ENCODE results near the gene ARHGEF16. TPM values are rescaled to one million over a fixed set of nuclear protein-coding genes. Genes with fewer than 3 reads are reported as not detected.

ARHGEF16 gene
- total RNA-seq, 1 donor from 2014 or later = 12.2 TPM

DNA sequence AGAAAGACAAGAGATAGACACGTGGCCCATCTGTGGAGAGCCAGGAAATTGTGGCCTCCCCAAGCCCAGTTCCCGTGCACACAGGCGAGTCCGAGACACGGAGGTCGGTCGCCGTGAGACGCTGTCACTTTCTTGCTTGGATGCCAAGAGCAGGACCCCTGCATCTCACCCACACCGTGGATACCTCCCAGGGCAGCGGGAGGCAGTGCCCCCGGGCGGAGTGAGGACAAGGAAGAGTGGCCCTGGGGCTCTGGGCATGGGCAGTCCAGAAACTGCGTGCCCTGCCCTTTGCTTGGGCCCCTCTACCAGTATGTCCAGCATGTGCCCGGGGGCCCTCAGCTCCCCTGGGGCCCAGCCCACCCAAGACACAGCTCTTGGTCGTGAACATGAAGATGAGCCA lies 24.7 kb upstream of the ARHGEF16 start:
- TF ChIP-seq, protein P1, sequence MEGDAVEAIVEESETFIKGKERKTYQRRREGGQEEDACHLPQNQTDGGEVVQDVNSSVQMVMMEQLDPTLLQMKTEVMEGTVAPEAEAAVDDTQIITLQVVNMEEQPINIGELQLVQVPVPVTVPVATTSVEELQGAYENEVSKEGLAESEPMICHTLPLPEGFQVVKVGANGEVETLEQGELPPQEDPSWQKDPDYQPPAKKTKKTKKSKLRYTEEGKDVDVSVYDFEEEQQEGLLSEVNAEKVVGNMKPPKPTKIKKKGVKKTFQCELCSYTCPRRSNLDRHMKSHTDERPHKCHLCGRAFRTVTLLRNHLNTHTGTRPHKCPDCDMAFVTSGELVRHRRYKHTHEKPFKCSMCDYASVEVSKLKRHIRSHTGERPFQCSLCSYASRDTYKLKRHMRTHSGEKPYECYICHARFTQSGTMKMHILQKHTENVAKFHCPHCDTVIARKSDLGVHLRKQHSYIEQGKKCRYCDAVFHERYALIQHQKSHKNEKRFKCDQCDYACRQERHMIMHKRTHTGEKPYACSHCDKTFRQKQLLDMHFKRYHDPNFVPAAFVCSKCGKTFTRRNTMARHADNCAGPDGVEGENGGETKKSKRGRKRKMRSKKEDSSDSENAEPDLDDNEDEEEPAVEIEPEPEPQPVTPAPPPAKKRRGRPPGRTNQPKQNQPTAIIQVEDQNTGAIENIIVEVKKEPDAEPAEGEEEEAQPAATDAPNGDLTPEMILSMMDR (IDR thresholded peaks at IDR 0.05) = no peak
- no peaks in the 10 kb centered on the region for H3K4me1 ChIP-seq
- no peaks in the 10 kb centered on the region for H3K36me3 ChIP-seq
- no peak overlapping the region for H3K4me3 ChIP-seq
- H3K9me3 ChIP-seq = no peaks in the 10 kb centered on the region
- no peak overlapping the region for H3K27ac ChIP-seq
- DNase-seq = no peak
- H3K27me3 ChIP-seq = peaks cover 4% of the 10 kb centered on the region
- intact Hi-C loops (cut with DNase I) = no loop called here
- ATAC-seq = no peak

DNA sequence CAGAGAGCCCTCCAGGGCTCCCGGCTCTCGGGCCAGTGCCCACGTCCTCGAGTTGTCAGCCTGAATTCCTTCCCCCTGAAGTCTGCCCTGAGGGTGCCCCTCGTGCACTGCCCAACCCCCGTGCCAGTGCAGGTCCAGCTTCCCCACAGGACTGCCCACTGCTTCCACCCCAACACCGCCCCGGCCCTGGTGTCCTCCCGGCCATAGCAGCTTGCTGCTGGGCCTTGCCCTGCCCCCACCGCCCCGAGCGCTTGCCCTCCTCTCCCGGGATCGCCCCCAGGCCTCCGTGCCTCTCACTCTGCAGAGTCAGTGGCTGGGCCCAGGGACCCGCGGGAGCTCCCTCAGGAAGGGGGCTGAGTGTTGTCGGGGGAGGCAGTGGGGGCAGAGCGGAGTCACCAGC lies 24.1 kb upstream of the ARHGEF16 start:
- TF ChIP-seq, protein P1 (IDR thresholded peaks at IDR 0.05) = no peak
- no peaks in the 10 kb centered on the region for H3K36me3 ChIP-seq
- peaks cover 2% of the 10 kb centered on the region for H3K27me3 ChIP-seq
- no peak overlapping the region for H3K4me3 ChIP-seq
- H3K27ac ChIP-seq = no peak overlapping the region
- DNase-seq = no peak
- intact Hi-C loops (cut with DNase I) = no loop called here
- no peaks in the 10 kb centered on the region for H3K4me1 ChIP-seq
- H3K9me3 ChIP-seq = no peaks in the 10 kb centered on the region
- no peak for ATAC-seq

DNA sequence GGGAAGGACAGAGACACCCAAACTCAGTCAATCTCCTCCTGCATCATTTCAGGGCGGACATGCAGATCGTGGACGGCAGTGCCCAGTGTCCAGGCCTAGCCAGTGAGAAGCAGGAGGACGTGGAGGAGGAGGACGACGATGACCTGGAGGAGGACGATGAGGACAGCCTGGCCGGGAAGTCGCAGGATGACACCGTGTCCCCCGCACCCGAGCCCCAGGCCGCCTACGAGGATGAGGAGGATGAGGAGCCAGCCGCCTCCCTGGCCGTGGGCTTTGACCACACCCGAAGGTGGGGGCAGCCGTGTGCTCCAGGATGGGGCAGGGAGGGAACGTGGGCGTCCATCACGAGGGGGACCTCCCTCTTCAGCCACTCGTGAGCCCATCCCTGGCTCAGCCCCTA lies 23.6 kb upstream of the ARHGEF16 start:
- intact Hi-C loops (cut with DNase I) = no loop called here
- no peak overlapping the region for H3K4me3 ChIP-seq
- H3K4me1 ChIP-seq = no peaks in the 10 kb centered on the region
- no peak for DNase-seq
- no peaks in the 10 kb centered on the region for H3K27me3 ChIP-seq
- H3K36me3 ChIP-seq = no peaks in the 10 kb centered on the region
- ATAC-seq = no peak
- TF ChIP-seq, protein P1 (IDR thresholded peaks at IDR 0.05) = no peak
- no peak overlapping the region for H3K27ac ChIP-seq
- H3K9me3 ChIP-seq = no peaks in the 10 kb centered on the region

DNA sequence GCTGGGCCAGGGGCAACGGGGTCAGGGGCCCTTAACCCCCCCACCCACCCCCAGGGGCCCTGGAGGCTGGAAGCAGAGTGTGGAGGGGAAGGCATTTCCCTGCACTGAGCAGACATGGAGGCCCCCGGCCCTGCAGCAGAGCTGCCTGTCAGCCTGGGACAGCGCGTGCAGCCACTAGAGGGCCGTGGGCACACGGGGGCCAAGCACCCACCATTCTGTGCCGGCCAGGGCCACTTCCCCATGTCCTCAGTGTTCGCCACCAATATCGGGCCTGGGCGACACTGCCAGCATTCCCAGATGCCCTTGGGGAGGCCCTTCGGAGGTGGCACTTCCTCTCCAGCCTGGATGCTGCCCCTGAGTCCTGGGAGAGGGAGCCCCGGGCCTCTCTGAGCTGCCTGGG lies 23.2 kb upstream of the ARHGEF16 start:
- DNase-seq = no peak
- ATAC-seq = no peak
- Histone ChIP-seq H3K27ac (no peak overlapping the region), H3K27me3 (no peaks in the 10 kb centered on the region), H3K4me3 (no peak overlapping the region), H3K9me3 (no peaks in the 10 kb centered on the region), H3K36me3 (no peaks in the 10 kb centered on the region), H3K4me1 (no peaks in the 10 kb centered on the region)
- intact Hi-C loops (cut with DNase I) = no loop called here
- TF ChIP-seq, protein P1 (IDR thresholded peaks at IDR 0.05) = no peak

DNA sequence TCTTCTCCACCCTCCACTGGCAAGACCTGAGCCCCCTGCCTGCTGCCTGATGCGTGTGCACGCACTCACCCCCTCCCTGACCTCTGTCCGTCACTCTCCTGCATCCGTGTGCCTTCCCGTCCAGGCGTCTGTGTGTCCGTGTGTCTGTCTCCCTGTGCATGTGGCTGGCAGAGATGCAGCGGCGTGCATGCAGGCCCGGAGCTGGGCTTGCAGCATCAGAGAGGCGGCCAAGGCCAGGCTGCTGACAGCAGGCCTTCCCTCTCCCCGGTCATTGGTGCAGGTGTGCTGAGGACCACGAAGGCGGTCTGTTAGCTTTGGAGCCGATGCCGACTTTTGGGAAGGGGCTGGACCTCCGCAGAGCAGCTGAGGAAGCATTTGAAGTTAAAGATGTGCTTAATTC lies 22.8 kb upstream of the ARHGEF16 start:
- TF ChIP-seq, protein P1 (IDR thresholded peaks at IDR 0.05) = no peak
- H3K27ac ChIP-seq = no peak overlapping the region
- H3K36me3 ChIP-seq = no peaks in the 10 kb centered on the region
- no peak overlapping the region for H3K4me3 ChIP-seq
- DNase-seq (no peak), ATAC-seq (no peak)
- H3K4me1 ChIP-seq = no peaks in the 10 kb centered on the region
- no peaks in the 10 kb centered on the region for H3K27me3 ChIP-seq
- H3K9me3 ChIP-seq = no peaks in the 10 kb centered on the region
- intact Hi-C loops (cut with DNase I) = no loop called here

DNA sequence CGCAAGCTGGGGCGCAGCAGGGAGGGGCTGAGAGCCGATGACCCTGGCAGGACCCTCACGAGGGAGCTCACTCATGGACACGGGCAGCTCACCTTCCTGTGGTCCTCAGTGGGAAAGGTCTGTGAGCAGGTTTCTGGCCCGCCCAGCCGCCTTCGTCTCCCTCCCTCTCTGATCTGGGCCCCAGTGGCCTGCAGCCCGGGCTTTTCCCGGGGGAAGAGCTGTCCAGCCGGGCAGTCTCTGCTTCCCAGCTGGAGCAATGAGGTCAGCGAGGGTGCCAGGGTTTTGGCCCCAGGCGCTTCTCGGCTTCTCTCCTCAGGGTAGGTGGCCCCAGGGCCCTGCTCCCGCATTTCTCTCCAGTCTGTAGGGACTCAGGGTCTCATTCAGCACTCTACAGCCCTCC lies 22.2 kb upstream of the ARHGEF16 start:
- ATAC-seq (no peak), DNase-seq (no peak)
- intact Hi-C loops (cut with DNase I) = no loop called here
- no peaks in the 10 kb centered on the region for H3K36me3 ChIP-seq
- no peak overlapping the region for H3K27ac ChIP-seq
- no peak overlapping the region for H3K4me3 ChIP-seq
- H3K27me3 ChIP-seq = no peaks in the 10 kb centered on the region
- no peaks in the 10 kb centered on the region for H3K4me1 ChIP-seq
- TF ChIP-seq, protein P1 (IDR thresholded peaks at IDR 0.05) = no peak
- no peaks in the 10 kb centered on the region for H3K9me3 ChIP-seq

All from upper lobe of right lung (tissue), 1 donor.